D341Med (cell line): ENCODE measurements around the gene DRC1.

Source experiments
- DNase-seq: peaks from one replicate; pipeline ENCODE4 v3.0.0; 2012; ENCODE audit warnings: low spot score

The DRC1 gene

GRCh38 chr2:26477911-26478253, 76.2 kb downstream of the DRC1 start, which contains the start of gene OTOF:
Gene OTOF, minus strand, starts transcription at chr2:26478124.
- no peak for DNase-seq

GRCh38 chr2:26478366-26478765, 76.6 kb downstream of the DRC1 start:
- no peak for DNase-seq

- DNase-seq: no peak
Measured at GRCh38 chr2:26479131-26479788, 77.5 kb downstream of the DRC1 start.

- DNase-seq: no peak
Measured at GRCh38 chr2:26479789-26480565, 78.3 kb downstream of the DRC1 start.

- no peak for DNase-seq
Measured at GRCh38 chr2:26480566-26481423, 79.1 kb downstream of the DRC1 start.

- DNase-seq: no peak
Measured at GRCh38 chr2:26481706-26482105, 80.0 kb downstream of the DRC1 start.

- no peak for DNase-seq
Measured at GRCh38 chr2:26482211-26483026, 80.7 kb downstream of the DRC1 start.

- no peak for DNase-seq
Measured at GRCh38 chr2:26483027-26483326, 81.3 kb downstream of the DRC1 start.

GRCh38 chr2:26483516-26483915, 81.8 kb downstream of the DRC1 start:
- no peak for DNase-seq

- DNase-seq: no peak
Measured at GRCh38 chr2:26483957-26484565, 82.3 kb downstream of the DRC1 start.

GRCh38 chr2:26484579-26484978, 82.9 kb downstream of the DRC1 start:
- DNase-seq: no peak

GRCh38 chr2:26485099-26485498, 83.4 kb downstream of the DRC1 start:
- DNase-seq: no peak

GRCh38 chr2:26485725-26486418, 84.2 kb downstream of the DRC1 start:
- no peak for DNase-seq

- no peak for DNase-seq
Measured at GRCh38 chr2:26486789-26487188, 85.1 kb downstream of the DRC1 start.

GRCh38 chr2:26487192-26487591, 85.5 kb downstream of the DRC1 start:
- no peak for DNase-seq

GRCh38 chr2:26488463-26489212, 86.9 kb downstream of the DRC1 start:
- no peak for DNase-seq

GRCh38 chr2:26489213-26489850, 87.6 kb downstream of the DRC1 start:
- DNase-seq: no peak

GRCh38 chr2:26491563-26492167, 89.9 kb downstream of the DRC1 start:
- DNase-seq: no peak

GRCh38 chr2:26492749-26493515, 91.2 kb downstream of the DRC1 start:
- no peak for DNase-seq
